Measurements from ENCODE around the gene PCK1. TPM values are rescaled to one million over a fixed set of nuclear protein-coding genes. Genes with fewer than 3 reads are reported as not detected.

PCK1 gene
- total and polyA plus RNA-seq, 2 donors from 2014 or later: 29.7 to 551 TPM

GRCh38 chr20:57555457-57556184, 5.3 kb upstream of the PCK1 start:
- H3K27ac ChIP-seq (ENCODE audit: low read depth in 2 of 2, low read length in 2 of 2): no peak overlapping the region
- no peaks in the 10 kb centered on the region for H3K36me3 ChIP-seq (ENCODE audit: control insufficient read depth in 2 of 3, insufficient read depth in 3 of 3, low read length in 3 of 3)
- no peak overlapping the region for H3K4me3 ChIP-seq (ENCODE audit: low read length in 3 of 3)
- H3K4me1 ChIP-seq (ENCODE audit: control insufficient read depth in 2 of 3, insufficient read depth in 2 of 3, low read depth in 1 of 3, low read length in 3 of 3): peaks cover 0 to 7% (median 5%) of the 10 kb centered on the region in 3 donors
- H3K27me3 ChIP-seq (ENCODE audit: control insufficient read depth, insufficient read depth, low read length): no peaks in the 10 kb centered on the region
- no peak overlapping the region for H3K9ac ChIP-seq (ENCODE audit: low read length in 3 of 3)
- DNase-seq (no peak), FAIRE-seq (no peak)
- intact Hi-C loops (cut with DNase I): no loop called here
- no peaks in the 10 kb centered on the region for H3K9me3 ChIP-seq (ENCODE audit: control insufficient read depth in 2 of 3, insufficient read depth in 1 of 3, low read length in 3 of 3)
- TF ChIP-seq CTCF (IDR thresholded peaks at IDR 0.05; ENCODE audit: borderline replicate concordance, extremely low read depth, insufficient read depth): no peak

DNA sequence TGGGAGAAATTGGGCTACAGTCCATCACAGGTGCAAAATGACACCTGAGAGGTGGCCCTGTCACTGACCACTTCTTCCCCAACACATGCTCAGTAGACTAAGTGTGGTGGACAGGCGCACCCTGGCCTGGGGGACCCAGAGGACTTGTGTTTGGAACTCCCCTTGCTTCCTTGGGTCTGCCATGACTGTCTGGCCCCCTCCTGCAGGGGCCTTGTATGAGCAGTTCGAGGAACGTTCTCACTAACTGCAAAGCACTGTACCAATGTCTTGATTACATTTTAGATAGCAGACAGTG, 4.0 kb upstream of the PCK1 start:
- intact Hi-C loops (cut with DNase I): no loop called here
- no peaks in the 10 kb centered on the region for H3K27me3 ChIP-seq (ENCODE audit: control insufficient read depth, insufficient read depth, low read length)
- no peaks in the 10 kb centered on the region for H3K9me3 ChIP-seq (ENCODE audit: control insufficient read depth in 2 of 3, insufficient read depth in 1 of 3, low read length in 3 of 3)
- no peak for DNase-seq
- no peak for TF ChIP-seq CTCF (IDR thresholded peaks at IDR 0.05; ENCODE audit: borderline replicate concordance, extremely low read depth, insufficient read depth)
- peaks cover 3 to 8% (median 5%) of the 10 kb centered on the region in 3 donors for H3K4me1 ChIP-seq (ENCODE audit: control insufficient read depth in 2 of 3, insufficient read depth in 2 of 3, low read depth in 1 of 3, low read length in 3 of 3)
- no peak overlapping the region for H3K9ac ChIP-seq (ENCODE audit: low read length in 3 of 3)
- no peak for FAIRE-seq
- H3K36me3 ChIP-seq (ENCODE audit: control insufficient read depth in 2 of 3, insufficient read depth in 3 of 3, low read length in 3 of 3): peaks cover 0 to 9% (median 3%) of the 10 kb centered on the region in 3 donors
- H3K27ac ChIP-seq (ENCODE audit: low read depth in 2 of 2, low read length in 2 of 2): no peak overlapping the region
- no peak overlapping the region for H3K4me3 ChIP-seq (ENCODE audit: low read length in 3 of 3)

DNA sequence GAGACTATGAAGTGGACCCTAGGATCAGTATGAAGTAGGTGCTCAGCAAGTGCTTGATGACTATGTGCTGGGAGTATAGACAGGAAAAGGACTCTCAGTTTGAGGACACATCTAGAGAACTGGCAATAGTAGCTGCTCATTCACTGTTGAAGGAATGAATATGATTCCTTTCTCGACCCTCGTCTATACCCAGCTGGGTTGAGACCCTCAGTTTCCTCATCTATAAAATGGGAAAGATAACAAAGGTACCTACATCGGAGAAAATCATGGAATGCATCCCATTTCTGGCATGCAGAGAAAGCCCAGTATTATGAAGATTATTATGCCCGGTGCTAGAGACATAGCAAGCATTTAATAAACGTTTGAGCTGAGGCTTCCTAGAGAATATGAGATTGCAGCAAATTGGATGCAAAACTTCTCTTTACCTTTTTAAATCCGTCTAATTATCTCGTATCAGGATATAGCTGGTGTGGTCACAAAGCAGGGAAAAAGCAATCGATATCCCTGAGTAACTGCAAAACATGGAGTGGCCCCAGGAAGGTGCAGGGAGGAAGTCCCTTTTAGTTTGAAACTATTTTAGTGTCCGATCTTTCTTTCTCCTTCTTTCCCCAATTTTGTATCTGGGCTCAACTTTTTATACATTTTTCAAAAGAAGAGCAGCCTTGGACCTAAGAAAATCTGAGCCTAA, 2.8 kb upstream of the PCK1 start:
- Histone ChIP-seq H3K4me3 (ENCODE audit: low read length in 3 of 3) (no peak overlapping the region), H3K27ac (ENCODE audit: low read depth in 2 of 2, low read length in 2 of 2) (no peak overlapping the region), H3K36me3 (ENCODE audit: control insufficient read depth in 2 of 3, insufficient read depth in 3 of 3, low read length in 3 of 3) (peaks cover 0 to 21% (median 7%) of the 10 kb centered on the region in 3 donors), H3K9me3 (ENCODE audit: control insufficient read depth in 2 of 3, insufficient read depth in 1 of 3, low read length in 3 of 3) (no peaks in the 10 kb centered on the region), H3K9ac (ENCODE audit: low read length in 3 of 3) (no peak overlapping the region), H3K27me3 (ENCODE audit: control insufficient read depth, insufficient read depth, low read length) (no peaks in the 10 kb centered on the region), H3K4me1 (ENCODE audit: control insufficient read depth in 2 of 3, insufficient read depth in 2 of 3, low read depth in 1 of 3, low read length in 3 of 3) (peaks cover 3 to 8% (median 5%) of the 10 kb centered on the region in 3 donors)
- no peak for TF ChIP-seq CTCF (IDR thresholded peaks at IDR 0.05; ENCODE audit: borderline replicate concordance, extremely low read depth, insufficient read depth)
- no peak for DNase-seq
- FAIRE-seq: no peak
- intact Hi-C loops (cut with DNase I): no loop called here

All from kidney (tissue), 14 donors.